Neural cell (in vitro differentiated cells): Measurements from ENCODE around the gene SAPCD1. TPM values are rescaled to one million over a fixed set of nuclear protein-coding genes. Genes with fewer than 3 reads are reported as not detected.

Source experiments
- H2AFZ ChIP-seq: fragments of 200-600, 300-800 bp; sonication (generic), shearing (Covaris generic); 2 replicates; pipeline ENCODE4 v1.6.0; 2014; ENCODE audit warnings: low read depth, mild to moderate bottlenecking, antibody characterized with exemption, low read length, moderate library complexity
- H3F3A ChIP-seq: fragments of 200-600 bp; shearing (Covaris generic); 2 replicates; pipeline ENCODE4 v1.6.1; 2016; ENCODE audit warnings: mild to moderate bottlenecking, moderate library complexity, mixed read lengths, antibody characterized with exemption, low read length; ENCODE audit not compliant: insufficient read depth, poor library complexity, severe bottlenecking
- H3K27ac ChIP-seq: fragments of 200-600, 300-800 bp; sonication (generic), shearing (Covaris generic); 2 replicates; pipeline ENCODE4 v1.5.1; 2014; ENCODE audit warnings: mild to moderate bottlenecking, low read length, moderate library complexity
- H3K27me3 ChIP-seq: fragments of 300-800, 200-600 bp; sonication (generic), shearing (Covaris generic); 2 replicates; pipeline ENCODE4 v1.6.0; 2014; ENCODE audit warnings: mild to moderate bottlenecking, low read depth, low read length, moderate library complexity; ENCODE audit not compliant: insufficient read depth
- H3K36me3 ChIP-seq: fragments of 300-800, 200-600 bp; sonication (generic), shearing (Covaris generic); 2 replicates; pipeline ENCODE4 v1.5.1; 2014; ENCODE audit warnings: mild to moderate bottlenecking, antibody characterized with exemption, low read length, moderate library complexity; ENCODE audit not compliant: insufficient read depth
- H3K4me2 ChIP-seq: fragments of 300-800, 200-600 bp; sonication (generic), shearing (Covaris generic); 2 replicates; pipeline ENCODE4 v1.6.0; 2014; ENCODE audit warnings: mild to moderate bottlenecking, low read length
- H3K4me3 ChIP-seq: fragments of 300-800, 200-600 bp; sonication (generic), shearing (Covaris generic); 2 replicates; pipeline ENCODE4 v1.5.1; 2014; ENCODE audit warnings: mild to moderate bottlenecking, low read length, moderate library complexity
- H3K79me2 ChIP-seq: fragments of 200-600 bp; shearing (Covaris generic); replicated peaks from 2 replicates; pipeline ENCODE4 v1.6.0; 2014; ENCODE audit warnings: mild to moderate bottlenecking, low read length, moderate library complexity; ENCODE audit not compliant: insufficient read depth
- H3K9ac ChIP-seq: fragments of 300-800, 200-600 bp; sonication (generic), shearing (Covaris generic); 2 replicates; pipeline ENCODE4 v1.6.1; 2016; ENCODE audit warnings: mild to moderate bottlenecking, low read length, mixed read lengths
- H3K9me2 ChIP-seq: fragments of 200-600 bp; shearing (Covaris generic); 2 replicates; pipeline ENCODE4 v1.6.1; 2016; ENCODE audit warnings: mild to moderate bottlenecking, low read length, mixed read lengths; ENCODE audit not compliant: insufficient read depth
- H3K9me3 ChIP-seq: fragments of 200-600, 300-800 bp; sonication (generic), shearing (Covaris generic); 2 replicates; pipeline ENCODE4 v1.6.1; 2016; ENCODE audit warnings: mild to moderate bottlenecking, mixed run types, low read length, moderate library complexity, mixed read lengths
- H4K20me1 ChIP-seq: fragments of 200-600 bp; shearing (Covaris generic); 2 replicates; pipeline ENCODE4 v1.6.1; 2016; ENCODE audit warnings: mild to moderate bottlenecking, mixed run types; ENCODE audit not compliant: insufficient read depth
- EP300 ChIP-seq: fragments of 450-650 bp; conservative IDR thresholded peaks from 2 replicates; pipeline ENCODE4 v1.6.1; 2014; ENCODE audit warnings: antibody characterized with exemption, mild to moderate bottlenecking, moderate library complexity; ENCODE audit not compliant: poor library complexity, severe bottlenecking
- EZH2 ChIP-seq: fragments of 200-600, 300-800 bp; shearing (Covaris generic), sonication (generic); IDR thresholded peaks from 2 replicates; pipeline ENCODE4 v1.6.1; 2014; ENCODE audit warnings: antibody characterized with exemption, low read length, borderline replicate concordance, mild to moderate bottlenecking; ENCODE audit not compliant: insufficient read depth, poor library complexity, severe bottlenecking
- MXI1 ChIP-seq: fragments of 450-650 bp; conservative IDR thresholded peaks from 2 replicates; pipeline ENCODE4 v1.6.1; 2014; ENCODE audit warnings: antibody characterized with exemption, mild to moderate bottlenecking; ENCODE audit not compliant: poor library complexity, severe bottlenecking
- POLR2AphosphoS5 ChIP-seq: IDR thresholded peaks from 2 replicates; pipeline ENCODE4 v1.6.1; 2012
- RAD21 ChIP-seq: fragments of 450-650 bp; conservative IDR thresholded peaks from 2 replicates; pipeline ENCODE4 v1.6.1; 2014; ENCODE audit warnings: antibody characterized with exemption, mild to moderate bottlenecking, moderate library complexity
- SMC3 ChIP-seq: fragments of 450-650 bp; conservative IDR thresholded peaks from 2 replicates; pipeline ENCODE4 v1.6.1; 2014; ENCODE audit warnings: antibody characterized with exemption, mild to moderate bottlenecking, moderate library complexity; ENCODE audit not compliant: poor library complexity
- TAF1 ChIP-seq: IDR thresholded peaks from 2 replicates; pipeline ENCODE4 v1.6.1; 2012; ENCODE audit warnings: low read depth
- polyA plus RNA-seq: library from polyadenylated mRNA; depleted of rRNA; stranded (reverse); fragments of >200 nt; gene quantifications from 2 replicates; pipeline ENCODE4 v1.2.3, GENCODE V29; 2014
- TF ChIP-seq, protein P1 (sequence below): IDR thresholded peaks from 2 replicates; pipeline ENCODE4 v1.6.1; 2012; ENCODE audit warnings: borderline replicate concordance
- TF ChIP-seq, protein P2 (sequence below): fragments of 450-650 bp; IDR thresholded peaks from 2 replicates; pipeline ENCODE4 v1.5.1; 2014; ENCODE audit warnings: antibody characterized with exemption, mild to moderate bottlenecking, moderate library complexity; ENCODE audit not compliant: poor library complexity, severe bottlenecking

The SAPCD1 gene
- polyA plus RNA-seq, 1 donor from 2014 or later, result not detected

DNA sequence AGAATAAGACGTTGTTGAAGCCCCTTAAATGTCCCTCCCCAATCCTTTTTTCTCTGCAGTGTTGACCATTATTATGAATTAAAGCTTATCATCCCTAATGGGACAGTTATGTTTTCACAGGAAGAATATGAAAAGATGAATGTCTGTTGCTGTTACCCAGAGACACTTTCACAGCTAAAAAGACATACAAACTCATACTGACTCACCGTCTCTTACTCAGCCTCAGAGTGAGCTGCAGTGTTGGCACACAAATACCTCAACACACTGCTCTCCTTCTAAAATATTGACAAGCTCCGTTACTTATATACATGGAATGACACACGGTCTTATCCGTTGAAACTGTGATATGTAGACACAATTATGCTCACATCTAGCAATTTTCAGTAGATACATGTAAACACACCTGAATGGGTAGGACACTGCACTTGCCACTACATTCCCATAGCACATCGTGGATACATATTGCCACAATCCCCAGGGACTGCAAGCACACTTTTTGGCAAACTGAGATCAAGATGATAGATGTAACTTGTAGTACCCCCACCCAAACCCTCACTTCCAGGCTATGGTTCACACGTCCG is 9.6 kb upstream of the SAPCD1 start:
- Histone ChIP-seq H3K4me2 (no peak overlapping the region), H2AFZ (no peak overlapping the region), H3K79me2 (no peaks in the 10 kb centered on the region), H3F3A (no peaks in the 10 kb centered on the region), H3K27ac (no peak overlapping the region), H3K9me2 (no peaks in the 10 kb centered on the region), H3K4me3 (no peak overlapping the region), H4K20me1 (no peaks in the 10 kb centered on the region), H3K36me3 (no peaks in the 10 kb centered on the region), H3K27me3 (no peaks in the 10 kb centered on the region), H3K9me3 (no peaks in the 10 kb centered on the region), H3K9ac (no peak overlapping the region)
- TF ChIP-seq, protein P1, sequence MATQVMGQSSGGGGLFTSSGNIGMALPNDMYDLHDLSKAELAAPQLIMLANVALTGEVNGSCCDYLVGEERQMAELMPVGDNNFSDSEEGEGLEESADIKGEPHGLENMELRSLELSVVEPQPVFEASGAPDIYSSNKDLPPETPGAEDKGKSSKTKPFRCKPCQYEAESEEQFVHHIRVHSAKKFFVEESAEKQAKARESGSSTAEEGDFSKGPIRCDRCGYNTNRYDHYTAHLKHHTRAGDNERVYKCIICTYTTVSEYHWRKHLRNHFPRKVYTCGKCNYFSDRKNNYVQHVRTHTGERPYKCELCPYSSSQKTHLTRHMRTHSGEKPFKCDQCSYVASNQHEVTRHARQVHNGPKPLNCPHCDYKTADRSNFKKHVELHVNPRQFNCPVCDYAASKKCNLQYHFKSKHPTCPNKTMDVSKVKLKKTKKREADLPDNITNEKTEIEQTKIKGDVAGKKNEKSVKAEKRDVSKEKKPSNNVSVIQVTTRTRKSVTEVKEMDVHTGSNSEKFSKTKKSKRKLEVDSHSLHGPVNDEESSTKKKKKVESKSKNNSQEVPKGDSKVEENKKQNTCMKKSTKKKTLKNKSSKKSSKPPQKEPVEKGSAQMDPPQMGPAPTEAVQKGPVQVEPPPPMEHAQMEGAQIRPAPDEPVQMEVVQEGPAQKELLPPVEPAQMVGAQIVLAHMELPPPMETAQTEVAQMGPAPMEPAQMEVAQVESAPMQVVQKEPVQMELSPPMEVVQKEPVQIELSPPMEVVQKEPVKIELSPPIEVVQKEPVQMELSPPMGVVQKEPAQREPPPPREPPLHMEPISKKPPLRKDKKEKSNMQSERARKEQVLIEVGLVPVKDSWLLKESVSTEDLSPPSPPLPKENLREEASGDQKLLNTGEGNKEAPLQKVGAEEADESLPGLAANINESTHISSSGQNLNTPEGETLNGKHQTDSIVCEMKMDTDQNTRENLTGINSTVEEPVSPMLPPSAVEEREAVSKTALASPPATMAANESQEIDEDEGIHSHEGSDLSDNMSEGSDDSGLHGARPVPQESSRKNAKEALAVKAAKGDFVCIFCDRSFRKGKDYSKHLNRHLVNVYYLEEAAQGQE, result no peak
- no peak for TF ChIP-seq MXI1
- no peak for TF ChIP-seq EZH2
- no peak for TF ChIP-seq SMC3
- no peak for TF ChIP-seq RAD21
- TF ChIP-seq POLR2AphosphoS5, result no peak
- TF ChIP-seq TAF1, result no peak
- no peak for TF ChIP-seq EP300
- TF ChIP-seq, protein P2, sequence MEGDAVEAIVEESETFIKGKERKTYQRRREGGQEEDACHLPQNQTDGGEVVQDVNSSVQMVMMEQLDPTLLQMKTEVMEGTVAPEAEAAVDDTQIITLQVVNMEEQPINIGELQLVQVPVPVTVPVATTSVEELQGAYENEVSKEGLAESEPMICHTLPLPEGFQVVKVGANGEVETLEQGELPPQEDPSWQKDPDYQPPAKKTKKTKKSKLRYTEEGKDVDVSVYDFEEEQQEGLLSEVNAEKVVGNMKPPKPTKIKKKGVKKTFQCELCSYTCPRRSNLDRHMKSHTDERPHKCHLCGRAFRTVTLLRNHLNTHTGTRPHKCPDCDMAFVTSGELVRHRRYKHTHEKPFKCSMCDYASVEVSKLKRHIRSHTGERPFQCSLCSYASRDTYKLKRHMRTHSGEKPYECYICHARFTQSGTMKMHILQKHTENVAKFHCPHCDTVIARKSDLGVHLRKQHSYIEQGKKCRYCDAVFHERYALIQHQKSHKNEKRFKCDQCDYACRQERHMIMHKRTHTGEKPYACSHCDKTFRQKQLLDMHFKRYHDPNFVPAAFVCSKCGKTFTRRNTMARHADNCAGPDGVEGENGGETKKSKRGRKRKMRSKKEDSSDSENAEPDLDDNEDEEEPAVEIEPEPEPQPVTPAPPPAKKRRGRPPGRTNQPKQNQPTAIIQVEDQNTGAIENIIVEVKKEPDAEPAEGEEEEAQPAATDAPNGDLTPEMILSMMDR, result no peak

DNA sequence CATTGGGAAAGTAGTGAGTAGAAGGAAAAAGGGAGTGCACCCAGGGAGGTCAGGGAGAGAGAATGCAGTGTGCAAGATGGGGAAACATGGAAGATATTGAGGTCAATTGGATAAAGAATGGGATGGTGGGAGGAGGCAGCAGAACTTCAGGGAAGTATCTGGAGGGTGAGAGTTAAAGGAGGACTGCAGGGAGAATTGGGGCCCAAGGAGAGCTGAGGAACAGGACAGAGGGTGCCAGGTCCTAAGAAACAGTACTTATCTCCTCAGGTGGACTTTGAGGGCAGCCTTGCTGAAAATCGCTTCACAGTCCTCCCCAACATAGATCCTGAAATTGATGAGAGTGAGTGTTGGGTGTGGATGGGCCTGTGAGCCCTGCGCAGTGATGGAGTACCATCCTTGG is 4.2 kb upstream of the SAPCD1 start:
- Histone ChIP-seq H3K79me2 (no peaks in the 10 kb centered on the region), H3K36me3 (no peaks in the 10 kb centered on the region), H3K9ac (no peak overlapping the region), H3K9me3 (no peaks in the 10 kb centered on the region), H3K27me3 (no peaks in the 10 kb centered on the region), H3F3A (no peaks in the 10 kb centered on the region), H3K4me3 (no peak overlapping the region), H3K27ac (no peak overlapping the region), H4K20me1 (no peaks in the 10 kb centered on the region), H3K4me2 (no peak overlapping the region), H3K9me2 (no peaks in the 10 kb centered on the region), H2AFZ (no peak overlapping the region)
- TF ChIP-seq RAD21 (no peak), EP300 (no peak), POLR2AphosphoS5 (no peak), TAF1 (no peak), EZH2 (no peak), SMC3 (no peak), MXI1 (no peak)
- TF ChIP-seq, protein P1, result no peak
- TF ChIP-seq, protein P2, result no peak
